Lower lobe of right lung (tissue), 2 donors: ENCODE measurements around the gene CNOT6. TPM values are rescaled to one million over a fixed set of nuclear protein-coding genes. Genes with fewer than 3 reads are reported as not detected.

Experiments
- ATAC-seq, 2 donors: fragments of 200-7000 bp; cut with Tn5 transposase; one replicate each; pipeline ENCODE4 v1.9.1; 2020 to 2022; ENCODE audit warnings: mild to moderate bottlenecking in 2 of 2, moderate library complexity in 2 of 2
- DNase-seq: peaks from one replicate; pipeline ENCODE4 v3.0.0-alpha.2; 2020
- H3K27ac ChIP-seq: fragments of 200-600 bp; one replicate; pipeline ENCODE4 v1.8.0; 2022
- H3K27me3 ChIP-seq: fragments of 200-600 bp; one replicate; pipeline ENCODE4 v1.8.0; 2022; ENCODE audit warnings: low read depth
- H3K36me3 ChIP-seq: fragments of 200-600 bp; one replicate; pipeline ENCODE4 v1.8.0; 2022; ENCODE audit warnings: mild to moderate bottlenecking
- H3K4me1 ChIP-seq: fragments of 200-600 bp; one replicate; pipeline ENCODE4 v1.8.0; 2022
- H3K4me3 ChIP-seq: fragments of 200-600 bp; one replicate; pipeline ENCODE4 v1.8.0; 2022; ENCODE audit warnings: mild to moderate bottlenecking
- H3K9me3 ChIP-seq: fragments of 200-600 bp; one replicate; pipeline ENCODE4 v1.8.0; 2022
- intact Hi-C: fragments of 100-400 bp; cut with DNase I; formaldehyde crosslinking; loops from one replicate; pipeline ENCODE4 v1.11.0; 2022
- total RNA-seq: library from RNA; stranded (reverse); fragmentation: NEBNext Ultra II Directional; extraction: Animal tissue kit (Norgen Biotek cat#: 25700); gene quantifications from one replicate; pipeline ENCODE4 v1.2.1, GENCODE V29; 2021
- TF ChIP-seq, protein P1 (sequence below): fragments of 200-600 bp; IDR thresholded peaks from one replicate; pipeline ENCODE4 v1.8.0; 2022; ENCODE audit warnings: antibody characterized with exemption, mild to moderate bottlenecking
- donor health status: DM: no; HTN: yes; CAD: no; lungs with severe emphysema.

CNOT6 gene
- total RNA-seq, 1 donor from 2014 or later = 32.4 TPM

DNA sequence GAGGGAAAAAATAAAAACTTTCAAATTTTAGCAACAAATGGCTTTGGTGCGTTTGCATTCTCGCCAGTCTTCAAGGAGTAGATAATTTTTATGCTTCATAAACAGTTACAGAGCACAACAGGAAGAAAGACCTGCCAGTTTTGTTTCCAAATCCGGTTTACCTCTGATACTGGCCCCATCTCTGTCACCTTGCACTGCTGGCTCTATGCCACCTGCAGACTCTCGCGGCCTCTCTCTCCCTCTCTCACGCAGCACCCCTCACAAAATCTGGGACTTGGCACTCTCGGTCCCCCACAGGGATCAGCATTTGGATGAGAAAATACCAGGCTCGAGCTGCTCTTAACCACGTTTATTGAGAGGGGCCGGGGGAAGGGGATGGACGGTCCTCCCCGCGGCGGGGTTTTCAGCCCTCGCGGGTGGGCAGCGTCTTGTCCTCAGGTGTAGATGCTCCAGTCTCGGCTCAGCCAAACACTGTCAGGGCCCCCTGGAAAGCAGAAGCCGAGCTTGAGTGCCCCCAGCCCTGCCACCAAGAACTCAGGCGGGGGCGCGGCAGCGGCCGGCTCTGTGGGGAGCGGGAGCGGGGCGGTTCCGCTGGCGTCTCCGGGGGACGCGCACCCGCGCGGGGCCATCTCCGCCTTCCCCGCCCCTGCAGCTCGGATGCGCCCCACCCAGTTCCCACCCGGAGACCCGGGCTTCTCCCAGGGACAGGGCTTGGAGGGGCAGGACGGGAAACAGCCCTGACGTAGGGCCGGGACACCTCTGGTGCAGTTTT, 95.8 kb downstream of the CNOT6 start:
- ATAC-seq (peak in 1 of 2 donors; percentile 9), DNase-seq (no peak)
- peaks cover 19% of the 10 kb centered on the region for H3K4me1 ChIP-seq
- no peaks in the 10 kb centered on the region for H3K9me3 ChIP-seq
- peak overlapping the region; percentile 42 for H3K4me3 ChIP-seq
- intact Hi-C loops = no loop called here
- H3K36me3 ChIP-seq = no peaks in the 10 kb centered on the region
- TF ChIP-seq, protein P1, sequence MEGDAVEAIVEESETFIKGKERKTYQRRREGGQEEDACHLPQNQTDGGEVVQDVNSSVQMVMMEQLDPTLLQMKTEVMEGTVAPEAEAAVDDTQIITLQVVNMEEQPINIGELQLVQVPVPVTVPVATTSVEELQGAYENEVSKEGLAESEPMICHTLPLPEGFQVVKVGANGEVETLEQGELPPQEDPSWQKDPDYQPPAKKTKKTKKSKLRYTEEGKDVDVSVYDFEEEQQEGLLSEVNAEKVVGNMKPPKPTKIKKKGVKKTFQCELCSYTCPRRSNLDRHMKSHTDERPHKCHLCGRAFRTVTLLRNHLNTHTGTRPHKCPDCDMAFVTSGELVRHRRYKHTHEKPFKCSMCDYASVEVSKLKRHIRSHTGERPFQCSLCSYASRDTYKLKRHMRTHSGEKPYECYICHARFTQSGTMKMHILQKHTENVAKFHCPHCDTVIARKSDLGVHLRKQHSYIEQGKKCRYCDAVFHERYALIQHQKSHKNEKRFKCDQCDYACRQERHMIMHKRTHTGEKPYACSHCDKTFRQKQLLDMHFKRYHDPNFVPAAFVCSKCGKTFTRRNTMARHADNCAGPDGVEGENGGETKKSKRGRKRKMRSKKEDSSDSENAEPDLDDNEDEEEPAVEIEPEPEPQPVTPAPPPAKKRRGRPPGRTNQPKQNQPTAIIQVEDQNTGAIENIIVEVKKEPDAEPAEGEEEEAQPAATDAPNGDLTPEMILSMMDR = no peak
- H3K27me3 ChIP-seq = peaks cover 41% of the 10 kb centered on the region
- H3K27ac ChIP-seq = no peak overlapping the region

DNA sequence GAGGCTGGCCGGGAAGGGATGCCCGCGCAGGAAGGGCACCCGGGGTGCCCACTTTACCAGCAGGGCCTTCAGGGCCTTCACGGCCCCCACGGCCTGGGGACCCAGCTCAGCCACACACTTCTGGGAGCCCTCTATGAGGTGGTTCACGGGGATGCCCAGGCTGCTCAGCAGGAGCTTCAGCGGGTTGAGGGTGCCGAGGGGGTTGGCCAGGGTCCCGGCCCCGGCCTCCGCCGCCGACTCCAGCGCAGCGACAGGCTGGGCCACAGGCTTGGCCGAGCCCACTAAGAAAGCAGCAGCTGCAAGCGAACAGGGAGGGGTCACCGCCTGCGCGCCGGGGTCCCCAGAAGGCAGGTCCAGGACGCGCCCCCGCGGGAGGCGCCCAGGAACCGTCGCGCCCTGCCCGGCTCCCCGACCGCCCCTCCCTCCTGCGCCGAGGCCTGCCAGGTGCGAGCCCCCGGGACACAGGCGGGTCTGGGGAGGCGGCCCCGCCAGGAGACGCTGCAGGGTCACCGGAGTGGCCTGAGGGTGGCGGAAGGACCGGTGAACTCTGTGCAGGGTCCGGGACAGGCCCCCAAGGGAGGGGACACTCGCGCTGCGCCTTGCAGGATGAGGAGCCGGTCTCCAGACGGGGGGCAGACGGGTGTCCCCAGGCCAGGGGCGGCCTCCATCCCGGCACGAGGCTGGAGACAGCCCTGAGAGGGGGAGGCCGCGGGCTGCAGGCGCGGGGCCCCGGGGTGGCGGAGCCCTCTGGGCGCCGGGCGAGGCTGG, 96.5 kb downstream of the CNOT6 start:
- ATAC-seq (peak; percentile 38), DNase-seq (peak; percentile 46)
- TF ChIP-seq, protein P1 = no peak
- peak overlapping the region; percentile 42 for H3K4me3 ChIP-seq
- no peaks in the 10 kb centered on the region for H3K9me3 ChIP-seq
- intact Hi-C loops = no loop called here
- peaks cover 19% of the 10 kb centered on the region for H3K4me1 ChIP-seq
- H3K27me3 ChIP-seq = peaks cover 41% of the 10 kb centered on the region
- no peaks in the 10 kb centered on the region for H3K36me3 ChIP-seq
- H3K27ac ChIP-seq = no peak overlapping the region

DNA sequence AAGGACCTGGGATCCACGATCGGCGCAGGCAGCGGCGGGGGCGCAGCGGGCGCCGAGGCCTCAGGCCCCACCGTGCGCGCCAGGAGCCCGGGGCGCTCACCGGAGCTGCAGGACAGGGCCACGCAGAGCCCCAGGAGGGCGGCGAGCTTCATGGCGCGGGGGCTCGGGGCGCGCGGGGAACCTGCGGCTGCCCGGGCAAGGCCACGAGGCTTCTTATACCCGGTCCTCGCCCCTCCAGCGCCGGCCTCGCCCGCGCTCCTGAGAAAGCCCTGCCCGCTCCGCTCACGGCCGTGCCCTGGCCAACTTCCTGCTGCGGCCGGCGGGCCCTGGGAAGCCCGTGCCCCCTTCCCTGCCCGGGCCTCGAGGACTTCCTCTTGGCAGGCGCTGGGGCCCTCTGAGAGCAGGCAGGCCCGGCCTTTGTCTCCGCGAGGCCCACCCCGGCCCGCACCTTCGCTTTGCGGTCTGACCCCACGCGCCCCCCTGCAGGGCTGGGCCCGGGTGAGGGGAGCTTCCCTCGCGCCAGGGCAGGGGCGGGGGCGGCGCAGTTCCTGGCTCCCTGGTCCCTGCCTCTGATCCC, 97.2 kb downstream of the CNOT6 start, which contains the start of gene SCGB3A1:
TSS of gene SCGB3A1 (minus strand) at position 189 of the 577 bp plus-strand sequence. CDS start at position 152, 37 bp downstream.
- Histone ChIP-seq H3K4me3 (peak within 1 kb of the TSS; percentile 42), H3K4me1 (peaks cover 19% of the 10 kb centered on the region), H3K36me3 (no peaks in the 10 kb centered on the region), H3K27ac (no peak within 1 kb of the TSS), H3K27me3 (peaks cover 41% of the 10 kb centered on the region), H3K9me3 (no peaks in the 10 kb centered on the region)
- intact Hi-C loops = no loop called here
- DNase-seq (peak; percentile 74), ATAC-seq (peak; percentile 64 to 70)
- TF ChIP-seq, protein P1 = no peak

DNA sequence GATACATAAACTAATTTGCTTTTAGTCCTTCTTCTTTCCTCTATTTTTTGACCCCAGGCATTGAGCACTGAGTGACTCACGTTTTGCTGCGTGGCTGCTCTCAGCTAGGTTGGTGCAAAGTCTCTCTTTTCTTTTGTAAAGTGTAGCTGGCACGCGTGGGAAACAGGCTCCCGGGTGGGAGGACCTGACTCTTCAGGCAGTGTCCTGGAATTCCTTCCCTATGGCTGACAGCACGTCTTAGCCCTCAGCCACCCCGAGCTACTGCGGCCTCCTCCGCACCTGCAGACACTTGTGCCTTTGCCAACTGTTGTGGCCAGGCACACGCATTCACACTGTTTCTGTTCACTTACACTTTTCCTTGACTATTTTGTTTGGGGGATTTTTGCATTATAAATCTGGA, 98.0 kb downstream of the CNOT6 start:
- no peak for ATAC-seq
- Histone ChIP-seq H3K4me3 (no peak overlapping the region), H3K4me1 (peaks cover 19% of the 10 kb centered on the region), H3K27me3 (peaks cover 41% of the 10 kb centered on the region), H3K36me3 (no peaks in the 10 kb centered on the region), H3K9me3 (no peaks in the 10 kb centered on the region), H3K27ac (no peak overlapping the region)
- intact Hi-C loops = no loop called here
- TF ChIP-seq, protein P1 = no peak
- no peak for DNase-seq

DNA sequence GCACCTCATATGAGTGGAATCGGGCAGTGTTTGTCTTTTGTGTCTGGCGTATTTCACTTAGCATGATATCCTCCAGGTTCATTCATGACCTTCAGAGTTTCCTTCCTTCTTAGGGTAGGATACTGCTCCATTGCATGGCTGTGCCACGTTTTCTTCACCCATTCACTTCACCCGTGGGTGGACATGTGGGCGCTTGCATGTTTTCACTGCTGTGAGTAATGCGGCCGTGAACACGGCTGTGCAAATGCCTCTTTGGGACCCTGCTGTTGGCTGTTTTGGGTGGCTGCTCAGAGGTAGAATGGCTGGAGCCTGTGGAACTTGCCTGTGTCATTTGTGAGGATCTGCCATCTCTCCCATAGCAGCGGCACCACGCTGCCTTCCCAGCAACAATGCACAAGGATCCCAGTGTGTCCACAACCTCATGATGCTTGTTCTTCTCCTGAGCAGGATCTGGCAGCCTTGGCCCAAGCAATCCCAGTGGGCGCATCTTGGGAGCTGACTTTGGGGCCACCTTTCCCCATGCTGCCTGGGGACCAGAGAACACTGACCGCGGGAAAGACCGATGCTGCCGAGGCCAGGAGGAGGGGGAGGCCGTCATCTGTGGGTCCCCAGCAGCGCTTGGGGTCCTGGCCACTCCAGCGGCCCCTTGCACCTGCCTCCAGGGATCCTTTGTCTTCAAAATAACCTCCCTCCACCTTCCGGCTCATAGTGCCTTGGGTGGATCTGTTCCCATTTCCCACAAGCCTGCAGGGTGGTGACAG, 99.4 kb downstream of the CNOT6 start:
- no peaks in the 10 kb centered on the region for H3K9me3 ChIP-seq
- ATAC-seq = no peak
- peaks cover 19% of the 10 kb centered on the region for H3K4me1 ChIP-seq
- H3K4me3 ChIP-seq = no peak overlapping the region
- no peak for DNase-seq
- intact Hi-C loops = no loop called here
- TF ChIP-seq, protein P1 = no peak
- peaks cover 41% of the 10 kb centered on the region for H3K27me3 ChIP-seq
- H3K36me3 ChIP-seq = no peaks in the 10 kb centered on the region
- no peak overlapping the region for H3K27ac ChIP-seq
